HCT116 (cell line): ENCODE data around the gene ZBTB20. TPM values are rescaled to one million over a fixed set of nuclear protein-coding genes. Genes with fewer than 3 reads are reported as not detected.

Source experiments
- ATAC-seq: fragments of 200-7000 bp; cut with Tn5 transposase; 2 replicates; pipeline ENCODE4 v1.9.1; 2020; ENCODE audit warnings: mild to moderate bottlenecking, moderate library complexity
- BruUV-seq: library from RNA; stranded (reverse); fragments of 400-500 nt; replicated peaks from 2 replicates; lab custom pipeline; 2021; lab: Mats Ljungman, UMichigan
- CTCF ChIA-PET: fragments of 300-600 bp; sonication (Branson Sonifier 250); formaldehyde crosslinking; loops from one replicate; lab custom pipeline; 2021; ENCODE audit warnings: antibody characterized with exemption; lab: Charles Lee
- POLR2A ChIA-PET: fragments of 300-600, 350-600 bp; sonication (Branson Sonifier 250); formaldehyde crosslinking; loops from one replicate; lab custom pipeline; 2021; ENCODE audit warnings: antibody characterized with exemption; lab: Charles Lee
- RAD21 ChIA-PET, 2 experiments: fragments of 300-600 bp; sonication (Branson Sonifier 250); formaldehyde crosslinking; loops; one replicate each; lab custom pipeline; 2023; ENCODE audit warnings: low total read pairs in 2 of 2; ENCODE audit not compliant: uncharacterized antibody in 2 of 2, unreplicated experiment in 2 of 2, low non-redundant PET in 1 of 2; lab: Charles Lee
- DNase-seq: peaks from one replicate; pipeline ENCODE4 v3.0.0-alpha.2; 2010; ENCODE audit warnings: low read depth, low spot score
- H2AFZ ChIP-seq: fragments of 200-600 bp; shearing (Covaris generic), sonication (generic); 2 replicates; pipeline ENCODE4 v1.6.1; 2017; ENCODE audit warnings: low read depth, mixed run types, mixed read lengths, antibody characterized with exemption, low read length; ENCODE audit not compliant: poor library complexity, severe bottlenecking
- H3K27ac ChIP-seq: 2 replicates; pipeline ENCODE4 v1.5.1; 2012; ENCODE audit warnings: low read depth, low read length
- H3K27me3 ChIP-seq: fragments of 200-600 bp; sonication (generic); 2 replicates; pipeline ENCODE4 v1.6.1; 2016; ENCODE audit warnings: mixed run types, low read length, mixed read lengths; ENCODE audit not compliant: insufficient read depth
- H3K36me3 ChIP-seq, 2 experiments: fragments of 200-500 bp in 1 of 2; fragments of 200-600 bp in 1 of 2; sonication (Bioruptor generic) in 1 of 2; sonication (generic) in 1 of 2; 2 replicates each; pipeline versions ENCODE4 v1.5.1 to v1.6.1; 2014 to 2016; ENCODE audit warnings: low read length in 2 of 2, inconsistent platforms in 1 of 2, mixed read lengths in 1 of 2, mixed run types in 1 of 2; ENCODE audit not compliant: insufficient read depth in 2 of 2, control insufficient read depth in 1 of 2
- H3K4me1 ChIP-seq, 2 experiments: fragments of 200-600 bp in 1 of 2; sonication (generic) in 1 of 2; 2 replicates each; pipeline versions ENCODE4 v1.5.1 to v1.6.1; 2012 to 2017; ENCODE audit warnings: low read length in 2 of 2, inconsistent platforms in 1 of 2, mild to moderate bottlenecking in 1 of 2, mixed read lengths in 1 of 2, mixed run types in 1 of 2, moderate library complexity in 1 of 2; ENCODE audit not compliant: insufficient read depth in 2 of 2, control insufficient read depth in 1 of 2
- H3K4me2 ChIP-seq: fragments of 200-600 bp; sonication (generic); 2 replicates; pipeline ENCODE4 v1.6.1; 2017; ENCODE audit warnings: mixed run types, low read length, mixed read lengths
- H3K4me3 ChIP-seq, 2 experiments: fragments of 200-600 bp in 1 of 2; sonication (generic) in 1 of 2; replicated peaks in 1 of 2; 2 replicates each; pipeline ENCODE4 v1.5.1; 2011 to 2016; ENCODE audit warnings: low read length in 2 of 2, control low read depth in 1 of 2, low read depth in 1 of 2, mild to moderate bottlenecking in 1 of 2, mixed read lengths in 1 of 2, mixed run types in 1 of 2
- H3K79me2 ChIP-seq: fragments of 200-600 bp; sonication (generic); 2 replicates; pipeline ENCODE4 v1.6.1; 2017; ENCODE audit warnings: mild to moderate bottlenecking, mixed run types, low read length, moderate library complexity, mixed read lengths; ENCODE audit not compliant: insufficient read depth
- H3K9ac ChIP-seq: fragments of 200-600 bp; sonication (generic); 2 replicates; pipeline ENCODE4 v1.6.1; 2016; ENCODE audit warnings: low read length, mixed read lengths
- H3K9me2 ChIP-seq: fragments of 200-600 bp; sonication (generic), shearing (Covaris generic); 2 replicates; pipeline ENCODE4 v1.6.1; 2017; ENCODE audit warnings: mixed run types, mild to moderate bottlenecking, moderate library complexity; ENCODE audit not compliant: insufficient read depth
- H3K9me3 ChIP-seq, 2 experiments: fragments of 200-500 bp in 1 of 2; fragments of 200-600 bp in 1 of 2; sonication (Bioruptor generic) in 1 of 2; sonication (generic) in 1 of 2; 2 replicates each; pipeline ENCODE4 v1.6.1; 2014 to 2017; ENCODE audit warnings: low read length in 2 of 2, mixed read lengths in 2 of 2, inconsistent platforms in 1 of 2, low read depth in 1 of 2, mild to moderate bottlenecking in 1 of 2, mixed run types in 1 of 2, moderate library complexity in 1 of 2; ENCODE audit not compliant: control insufficient read depth in 1 of 2, insufficient read depth in 1 of 2
- H4K20me1 ChIP-seq: fragments of 200-600 bp; sonication (generic), shearing (Covaris generic); 2 replicates; pipeline ENCODE4 v1.6.1; 2017; ENCODE audit warnings: mixed run types, mild to moderate bottlenecking, moderate library complexity; ENCODE audit not compliant: insufficient read depth
- EGR1 ChIP-seq: IDR thresholded peaks from 2 replicates; pipeline ENCODE4 v1.6.1; 2012; ENCODE audit warnings: low read depth
- EZH2 ChIP-seq: fragments of 200-600 bp; sonication (generic); IDR thresholded peaks from 2 replicates; pipeline ENCODE4 v1.6.1; 2017; ENCODE audit warnings: antibody characterized with exemption, mixed run types
- MAX ChIP-seq: IDR thresholded peaks from 2 replicates; pipeline ENCODE4 v1.6.1; 2012
- POLR2AphosphoS5 ChIP-seq: IDR thresholded peaks from 2 replicates; pipeline ENCODE4 v1.6.1; 2011; ENCODE audit warnings: mild to moderate bottlenecking, low read depth, low read length, moderate library complexity
- SRF ChIP-seq: IDR thresholded peaks from 2 replicates; pipeline ENCODE4 v1.6.1; 2012; ENCODE audit warnings: low read depth
- ZNF274 ChIP-seq: fragments of 200-500 bp; sonication (Bioruptor generic); IDR thresholded peaks from 2 replicates; pipeline ENCODE4 v1.6.1; 2014; ENCODE audit warnings: mild to moderate bottlenecking, low read depth, low read length, inconsistent platforms
- intact Hi-C: fragments of 100-400 bp; cut with micrococcal nuclease; formaldehyde crosslinking; loops from 2 replicates; pipeline ENCODE4 v1.10.0; 2022
- total RNA-seq: library from RNA; stranded (reverse); gene quantifications from one replicate; pipeline ENCODE4 v1.2.1, GENCODE V29; 2021; ENCODE audit not compliant: unreplicated experiment
- TF ChIP-seq, protein P1 (sequence below): IDR thresholded peaks from 2 replicates; pipeline ENCODE4 v1.6.1; 2012; ENCODE audit warnings: low read depth

ZBTB20 gene
- total RNA-seq, 1 experiment from 2014 or later, result 42.1 TPM

- Histone ChIP-seq H3K79me2 (peaks cover 37% of the 10 kb centered on the region), H3K4me3 (no peak overlapping the region), H2AFZ (no peak overlapping the region), H4K20me1 (no peaks in the 10 kb centered on the region), H3K4me2 (no peak overlapping the region), H3K9ac (no peak overlapping the region), H3K9me2 (no peaks in the 10 kb centered on the region), H3K36me3 (no peaks in the 10 kb centered on the region), H3K4me1 (peaks cover 2 to 8% of the 10 kb centered on the region in 2 experiments; a peak in 1 of 4 replicates), H3K27me3 (no peaks in the 10 kb centered on the region), H3K27ac (no peak overlapping the region), H3K9me3 (no peaks in the 10 kb centered on the region)
- CTCF ChIA-PET, result interaction anchor here (0.6 kb wide), 1 partner anchor 269 kb away, joined by 3 read pairs; no protein-coding TSS in a partner anchor
- TF ChIP-seq EZH2, result no peak
- no peak for TF ChIP-seq SRF
- no peak for TF ChIP-seq ZNF274
- no peak for TF ChIP-seq MAX
- no peak for TF ChIP-seq EGR1
- TF ChIP-seq, protein P1, sequence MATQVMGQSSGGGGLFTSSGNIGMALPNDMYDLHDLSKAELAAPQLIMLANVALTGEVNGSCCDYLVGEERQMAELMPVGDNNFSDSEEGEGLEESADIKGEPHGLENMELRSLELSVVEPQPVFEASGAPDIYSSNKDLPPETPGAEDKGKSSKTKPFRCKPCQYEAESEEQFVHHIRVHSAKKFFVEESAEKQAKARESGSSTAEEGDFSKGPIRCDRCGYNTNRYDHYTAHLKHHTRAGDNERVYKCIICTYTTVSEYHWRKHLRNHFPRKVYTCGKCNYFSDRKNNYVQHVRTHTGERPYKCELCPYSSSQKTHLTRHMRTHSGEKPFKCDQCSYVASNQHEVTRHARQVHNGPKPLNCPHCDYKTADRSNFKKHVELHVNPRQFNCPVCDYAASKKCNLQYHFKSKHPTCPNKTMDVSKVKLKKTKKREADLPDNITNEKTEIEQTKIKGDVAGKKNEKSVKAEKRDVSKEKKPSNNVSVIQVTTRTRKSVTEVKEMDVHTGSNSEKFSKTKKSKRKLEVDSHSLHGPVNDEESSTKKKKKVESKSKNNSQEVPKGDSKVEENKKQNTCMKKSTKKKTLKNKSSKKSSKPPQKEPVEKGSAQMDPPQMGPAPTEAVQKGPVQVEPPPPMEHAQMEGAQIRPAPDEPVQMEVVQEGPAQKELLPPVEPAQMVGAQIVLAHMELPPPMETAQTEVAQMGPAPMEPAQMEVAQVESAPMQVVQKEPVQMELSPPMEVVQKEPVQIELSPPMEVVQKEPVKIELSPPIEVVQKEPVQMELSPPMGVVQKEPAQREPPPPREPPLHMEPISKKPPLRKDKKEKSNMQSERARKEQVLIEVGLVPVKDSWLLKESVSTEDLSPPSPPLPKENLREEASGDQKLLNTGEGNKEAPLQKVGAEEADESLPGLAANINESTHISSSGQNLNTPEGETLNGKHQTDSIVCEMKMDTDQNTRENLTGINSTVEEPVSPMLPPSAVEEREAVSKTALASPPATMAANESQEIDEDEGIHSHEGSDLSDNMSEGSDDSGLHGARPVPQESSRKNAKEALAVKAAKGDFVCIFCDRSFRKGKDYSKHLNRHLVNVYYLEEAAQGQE, result no peak
- no peak for TF ChIP-seq POLR2AphosphoS5
- ATAC-seq, result no peak
- intact Hi-C loops, result no loop called here
- no peak for DNase-seq
- RAD21 ChIA-PET, result no interaction called here
- BruUV-seq, result no TSS peak
- POLR2A ChIA-PET, result no interaction called here
Observed at GRCh38 chr3:114685161-114685560, 461.9 kb downstream of the ZBTB20 start.
